22Rv1 (cell line): ENCODE measurements around the gene FIG4.

Source experiments
- ZFX ChIP-seq: fragments of 450-650 bp; IDR thresholded peaks from 2 replicates; pipeline ENCODE4 v1.6.1; 2017; ENCODE audit warnings: antibody characterized with exemption, borderline replicate concordance
- TF ChIP-seq, protein P1 (sequence below): fragments of 450-650 bp; IDR thresholded peaks from 2 replicates; pipeline ENCODE4 v1.5.1; 2017; ENCODE audit warnings: mild to moderate bottlenecking

DNA sequence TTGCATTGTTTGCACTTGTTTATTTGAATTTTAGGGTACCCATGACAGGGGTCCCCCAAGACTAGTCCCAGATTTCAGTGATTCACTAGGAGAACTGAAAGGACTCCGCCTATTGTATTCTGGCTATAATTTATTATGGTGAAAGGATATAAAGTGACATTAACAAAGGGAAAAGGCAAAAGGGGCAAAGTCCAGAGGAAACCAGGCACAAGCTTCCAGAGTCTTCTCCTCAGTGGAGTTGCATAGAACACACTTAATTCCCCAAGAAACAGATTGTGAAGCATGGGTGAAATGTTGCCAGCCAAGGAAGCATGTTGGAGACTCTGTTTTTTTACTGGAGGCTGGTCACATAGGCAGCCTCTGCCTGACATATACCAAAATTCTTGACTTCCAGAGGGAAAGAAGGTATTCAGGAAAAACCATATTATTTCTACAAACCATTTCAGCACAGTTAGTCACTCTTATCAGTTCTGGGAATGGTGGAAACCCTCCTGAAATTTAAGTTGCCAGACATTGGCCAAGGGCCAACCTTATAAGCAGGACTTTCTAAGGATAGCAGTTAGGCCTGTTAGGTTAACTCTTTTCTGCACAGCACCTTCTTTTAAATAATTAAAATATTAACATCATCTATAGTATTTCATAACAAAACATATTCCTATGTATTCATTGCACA is 71.8 kb downstream of the FIG4 start:
- TF ChIP-seq, protein P1, sequence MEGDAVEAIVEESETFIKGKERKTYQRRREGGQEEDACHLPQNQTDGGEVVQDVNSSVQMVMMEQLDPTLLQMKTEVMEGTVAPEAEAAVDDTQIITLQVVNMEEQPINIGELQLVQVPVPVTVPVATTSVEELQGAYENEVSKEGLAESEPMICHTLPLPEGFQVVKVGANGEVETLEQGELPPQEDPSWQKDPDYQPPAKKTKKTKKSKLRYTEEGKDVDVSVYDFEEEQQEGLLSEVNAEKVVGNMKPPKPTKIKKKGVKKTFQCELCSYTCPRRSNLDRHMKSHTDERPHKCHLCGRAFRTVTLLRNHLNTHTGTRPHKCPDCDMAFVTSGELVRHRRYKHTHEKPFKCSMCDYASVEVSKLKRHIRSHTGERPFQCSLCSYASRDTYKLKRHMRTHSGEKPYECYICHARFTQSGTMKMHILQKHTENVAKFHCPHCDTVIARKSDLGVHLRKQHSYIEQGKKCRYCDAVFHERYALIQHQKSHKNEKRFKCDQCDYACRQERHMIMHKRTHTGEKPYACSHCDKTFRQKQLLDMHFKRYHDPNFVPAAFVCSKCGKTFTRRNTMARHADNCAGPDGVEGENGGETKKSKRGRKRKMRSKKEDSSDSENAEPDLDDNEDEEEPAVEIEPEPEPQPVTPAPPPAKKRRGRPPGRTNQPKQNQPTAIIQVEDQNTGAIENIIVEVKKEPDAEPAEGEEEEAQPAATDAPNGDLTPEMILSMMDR: no peak
- no peak for TF ChIP-seq ZFX
